HTR-8/SVneo (cell line): ENCODE measurements around the gene MILR1.
"Not testable (repeated sequence)": the region's sequence is repeated elsewhere in the genome, so short reads cannot be mapped to it uniquely, and the experiment has no call there.

Source experiments
- DNase-seq: peaks from one replicate; pipeline ENCODE4 v3.0.0; 2011; ENCODE audit warnings: low spot score, mixed read lengths; ENCODE audit not compliant: insufficient read length
- FAIRE-seq: peaks from 2 replicates; lab custom pipeline; 2011; peaks lifted over from hg19 to GRCh38; lab: Jason Lieb, UNC

MILR1 gene

GRCh38 chr17:64448665-64449512 is at the start of gene MILR1:
Gene MILR1, plus strand, starts transcription at chr17:64449115. Its CDS starts 54 bp downstream, at chr17:64449169.
- DNase-seq, result peak; percentile 43
- FAIRE-seq, result no peak

- DNase-seq (no peak), FAIRE-seq (no peak)
These were observed 49.2 kb upstream of the MILR1 start for GRCh38 chr17:64399767-64400156.

- FAIRE-seq (no peak), DNase-seq (no peak)
These were observed 48.3 kb upstream of the MILR1 start for GRCh38 chr17:64400642-64401041.

- FAIRE-seq (no peak), DNase-seq (no peak)
These were observed 47.6 kb upstream of the MILR1 start for GRCh38 chr17:64401244-64401860.

GRCh38 chr17:64401941-64402340 is 47.0 kb upstream of the MILR1 start:
- DNase-seq (no peak), FAIRE-seq (no peak)

- DNase-seq, result no peak
- no peak for FAIRE-seq
These were observed 46.4 kb upstream of the MILR1 start for GRCh38 chr17:64402469-64402868.

- DNase-seq (no peak), FAIRE-seq (no peak)
These were observed 44.9 kb upstream of the MILR1 start for GRCh38 chr17:64403881-64404460.

- DNase-seq (no peak), FAIRE-seq (no peak)
These were observed 42.4 kb upstream of the MILR1 start for GRCh38 chr17:64406321-64407200.

- FAIRE-seq (no peak), DNase-seq (no peak)
These were observed 38.0 kb upstream of the MILR1 start for GRCh38 chr17:64410750-64411490.

- no peak for DNase-seq
- no peak for FAIRE-seq
These were observed 36.7 kb upstream of the MILR1 start for GRCh38 chr17:64411999-64412771.

GRCh38 chr17:64412944-64413381 is 36.0 kb upstream of the MILR1 start:
- DNase-seq (no peak), FAIRE-seq (no peak)

- FAIRE-seq, result no peak
- DNase-seq, result no peak
These were observed 35.4 kb upstream of the MILR1 start for GRCh38 chr17:64413513-64413912.

- FAIRE-seq (no peak), DNase-seq (peak; percentile 73)
These were observed 30.2 kb upstream of the MILR1 start for GRCh38 chr17:64418506-64419339.

- no peak for FAIRE-seq
- peak; percentile 77 for DNase-seq
These were observed 28.7 kb upstream of the MILR1 start for GRCh38 chr17:64420143-64420670.

- not testable (repeated sequence) for DNase-seq, FAIRE-seq
These were observed 26.8 kb upstream of the MILR1 start for GRCh38 chr17:64422121-64422520.

GRCh38 chr17:64423881-64424280 is 25.0 kb upstream of the MILR1 start:
- DNase-seq (no peak), FAIRE-seq (no peak)

GRCh38 chr17:64424324-64424849 is 24.5 kb upstream of the MILR1 start:
- no peak for FAIRE-seq
- DNase-seq, result no peak
